Esophagus squamous epithelium (tissue), 5 donors: ENCODE measurements around the gene VARS1. TPM values are rescaled to one million over a fixed set of nuclear protein-coding genes. Genes with fewer than 3 reads are reported as not detected.

Experiments
- DNase-seq: peaks from one replicate; lab custom pipeline; 2025; lab: John Stamatoyannopoulos, UW
- H3K27ac ChIP-seq, 4 donors: fragments of 200-600 bp; sonication (generic); one replicate each; pipeline ENCODE4 v1.5.1; 2016 to 2019; ENCODE audit warnings: mild to moderate bottlenecking in 1 of 4
- H3K27me3 ChIP-seq, 4 donors: fragments of 200-600 bp; sonication (generic); 1 replicate in 3 of 4; 2 replicates in 1 of 4; pipeline versions ENCODE4 v1.5.1 to v1.6.0; 2017 to 2021; ENCODE audit warnings: antibody characterized with exemption in 1 of 4
- H3K36me3 ChIP-seq, 3 donors: fragments of 200-600 bp; sonication (generic); one replicate each; pipeline ENCODE4 v1.5.1; 2016 to 2019
- H3K4me1 ChIP-seq, 3 donors: fragments of 200-600 bp; sonication (generic); one replicate each; pipeline ENCODE4 v1.5.1; 2017 to 2019
- H3K4me3 ChIP-seq, 4 donors: fragments of 200-600 bp; sonication (generic); 1 replicate in 3 of 4; 2 replicates in 1 of 4; pipeline ENCODE4 v1.5.1; 2016 to 2019; ENCODE audit warnings: mild to moderate bottlenecking in 2 of 4, moderate library complexity in 1 of 4
- H3K9me3 ChIP-seq, 3 donors: fragments of 200-600 bp; sonication (generic); one replicate each; pipeline ENCODE4 v1.5.1; 2016 to 2019
- CTCF ChIP-seq, 6 experiments: fragments of 450-650 bp in 4 of 6; fragments of 200-600 bp in 2 of 6; sonication (generic) in 2 of 6; IDR thresholded peaks; one replicate each; pipeline ENCODE4 v1.5.1; 2016 to 2019; ENCODE audit warnings: antibody characterized with exemption in 6 of 6, mild to moderate bottlenecking in 4 of 6, moderate library complexity in 4 of 6
- POLR2A ChIP-seq, 4 donors: fragments of 450-650 bp; IDR thresholded peaks; one replicate each; pipeline ENCODE4 v1.6.1; 2017; ENCODE audit warnings: antibody characterized with exemption in 4 of 4, mild to moderate bottlenecking in 4 of 4, moderate library complexity in 3 of 4
- WGBS, 2 donors: methylation state at CpG; one replicate each; pipeline ENCODE4 v1.1.5; 2018; 5-methylcytosine and 5-hydroxymethylcytosine counted together
- intact Hi-C: fragments of 100-400 bp; cut with DNase I; formaldehyde crosslinking; loops from one replicate; pipeline ENCODE4 v1.15.0; 2022
- total RNA-seq, 4 donors: library from RNA; depleted of rRNA; stranded (reverse); fragments of >200 nt; gene quantifications; one replicate each; pipeline ENCODE4 v1.1.0, GENCODE V29; 2016
- donor health status: DM: yes; HTN: yes; CAD: no.

VARS1 gene
- total RNA-seq, 4 donors from 2014 or later: 35.0 to 72.3 (median 45.5) TPM

- peaks cover 0 to 28% (median 3%) of the 10 kb centered on the region in 3 donors for H3K4me1 ChIP-seq
- intact Hi-C loops: no loop called here
- DNase-seq: no peak
- H3K27ac ChIP-seq: no peak overlapping the region
- no peaks in the 10 kb centered on the region for H3K9me3 ChIP-seq
- peaks cover 0 to 22% (median 0%) of the 10 kb centered on the region in 3 donors for H3K36me3 ChIP-seq
- H3K4me3 ChIP-seq: no peak overlapping the region
- TF ChIP-seq POLR2A (IDR thresholded peaks at IDR 0.05) (no peak), CTCF (IDR thresholded peaks at IDR 0.05) (no peak)
- 77 to 84% methylated on average over 4 of the region's 4 CpGs for WGBS, 2 donors
- H3K27me3 ChIP-seq: no peaks in the 10 kb centered on the region
These were observed 31.4 kb downstream of the VARS1 start for GRCh38 chr6:31764198-31764597.

- Histone ChIP-seq H3K36me3 (peaks cover 0 to 22% (median 0%) of the 10 kb centered on the region in 3 donors), H3K4me3 (no peak overlapping the region), H3K27me3 (no peaks in the 10 kb centered on the region), H3K27ac (peak overlapping the region in 2 of 4 donors; percentile 33 to 49), H3K9me3 (no peaks in the 10 kb centered on the region), H3K4me1 (peaks cover 0 to 28% (median 3%) of the 10 kb centered on the region in 3 donors)
- TF ChIP-seq POLR2A (IDR thresholded peaks at IDR 0.05): no peak
- no peak for TF ChIP-seq CTCF (IDR thresholded peaks at IDR 0.05)
- intact Hi-C loops: no loop called here
- DNase-seq: no peak
- WGBS, 2 donors: 0 to 30% methylated on average over 1 of the region's 1 CpG
These were observed 32.0 kb downstream of the VARS1 start for GRCh38 chr6:31763619-31763940.

GRCh38 chr6:31762878-31763618, 32.5 kb downstream of the VARS1 start:
- TF ChIP-seq POLR2A (IDR thresholded peaks at IDR 0.05): no peak
- TF ChIP-seq CTCF (IDR thresholded peaks at IDR 0.05): no peak

GRCh38 chr6:31762356-31762755, 33.2 kb downstream of the VARS1 start, which contains the start of gene SAPCD1:
TSS of gene SAPCD1 (plus strand) at chr6:31762656. CDS start at chr6:31763055, 399 bp downstream.
- TF ChIP-seq POLR2A (IDR thresholded peaks at IDR 0.05) (no peak), CTCF (IDR thresholded peaks at IDR 0.05) (no peak)
- DNase-seq: no peak
- H3K4me1 ChIP-seq: peaks cover 0 to 28% (median 3%) of the 10 kb centered on the region in 3 donors
- H3K9me3 ChIP-seq: no peaks in the 10 kb centered on the region
- peaks cover 0 to 22% (median 0%) of the 10 kb centered on the region in 3 donors for H3K36me3 ChIP-seq
- no peak within 1 kb of the TSS for H3K4me3 ChIP-seq
- no peaks in the 10 kb centered on the region for H3K27me3 ChIP-seq
- intact Hi-C loops: no loop called here
- 67 to 77% methylated on average over 4 of the region's 4 CpGs for WGBS, 2 donors
- peak within 1 kb of the TSS in 2 of 4 donors; percentile 33 to 49 for H3K27ac ChIP-seq

More at GRCh38 chr6:31762878-31763618, 32.5 kb downstream of the VARS1 start:
- no peaks in the 10 kb centered on the region for H3K27me3 ChIP-seq
- H3K36me3 ChIP-seq: peaks cover 0 to 22% (median 0%) of the 10 kb centered on the region in 3 donors
- peak overlapping the region in 2 of 4 donors; percentile 33 to 49 for H3K27ac ChIP-seq
- peaks cover 0 to 28% (median 3%) of the 10 kb centered on the region in 3 donors for H3K4me1 ChIP-seq
- no peak overlapping the region for H3K4me3 ChIP-seq
- 62 to 78% methylated on average over 2 to 4 of the region's 8 CpGs for WGBS, 2 donors
- H3K9me3 ChIP-seq: no peaks in the 10 kb centered on the region
- intact Hi-C loops: no loop called here
- no peak for DNase-seq

- WGBS, 2 donors: 92 to 96% methylated on average over 7 to 8 of the region's 8 CpGs
- intact Hi-C loops: no loop called here
- Histone ChIP-seq H3K4me3 (no peak overlapping the region), H3K36me3 (peaks cover 0 to 22% (median 0%) of the 10 kb centered on the region in 3 donors), H3K27ac (no peak overlapping the region), H3K9me3 (no peaks in the 10 kb centered on the region), H3K27me3 (no peaks in the 10 kb centered on the region), H3K4me1 (peaks cover 0 to 25% (median 3%) of the 10 kb centered on the region in 3 donors)
- TF ChIP-seq POLR2A (IDR thresholded peaks at IDR 0.05) (no peak), CTCF (IDR thresholded peaks at IDR 0.05) (no peak)
- no peak for DNase-seq
These were observed 34.2 kb downstream of the VARS1 start for GRCh38 chr6:31761343-31761742.
